HepG2 (cell line): ENCODE results near the gene AHRR. TPM values are rescaled to one million over a fixed set of nuclear protein-coding genes. Genes with fewer than 3 reads are reported as not detected.

ENCODE experiments used
- ETV5 ChIP-seq: IDR thresholded peaks from 2 replicates; pipeline ENCODE4 v1.6.1; 2018; ENCODE audit warnings: missing biosample characterization, missing genetic modification reagents, inconsistent platforms, borderline replicate concordance
- ETV6 ChIP-seq: sonication (generic); formaldehyde crosslinking; conservative IDR thresholded peaks from 2 replicates; pipeline ENCODE4 v1.4.0; 2020; ENCODE audit warnings: missing genetic modification reagents
- FOXA3 ChIP-seq: IDR thresholded peaks from 2 replicates; pipeline ENCODE4 v1.6.1; 2016; ENCODE audit warnings: missing genetic modification reagents, missing compliant biosample characterization
- KLF12 ChIP-seq: sonication (generic); formaldehyde crosslinking; IDR thresholded peaks from 2 replicates; pipeline ENCODE4 v1.4.0; 2020; ENCODE audit warnings: missing genetic modification reagents, borderline replicate concordance
- KLF6 ChIP-seq: IDR thresholded peaks from 2 replicates; pipeline ENCODE4 v1.8.0; 2016; ENCODE audit warnings: missing biosample characterization, missing genetic modification reagents
- NPAS2 ChIP-seq: sonication (generic); formaldehyde crosslinking; IDR thresholded peaks from 2 replicates; pipeline ENCODE4 v1.8.0; 2022; ENCODE audit warnings: mild to moderate bottlenecking, missing genetic modification reagents, borderline replicate concordance
- NR1H2 ChIP-seq: sonication (generic); formaldehyde crosslinking; IDR thresholded peaks from 2 replicates; pipeline ENCODE4 v1.8.1; 2022; ENCODE audit warnings: low read depth, missing genetic modification reagents, borderline replicate concordance
- PATZ1 ChIP-seq: sonication (generic); formaldehyde crosslinking; IDR thresholded peaks from 2 replicates; pipeline ENCODE4 v1.4.0; 2020; ENCODE audit warnings: missing genetic modification reagents
- RARA ChIP-seq: IDR thresholded peaks from 2 replicates; pipeline ENCODE4 v1.6.1; 2016; ENCODE audit warnings: missing genetic modification reagents, missing compliant biosample characterization
- RNF219 ChIP-seq: sonication (generic); formaldehyde crosslinking; IDR thresholded peaks from 2 replicates; pipeline ENCODE4 v1.5.0; 2020; ENCODE audit warnings: mild to moderate bottlenecking, missing genetic modification reagents
- SAFB2 ChIP-seq: sonication (generic); formaldehyde crosslinking; IDR thresholded peaks from 2 replicates; pipeline ENCODE4 v1.5.1; 2020; ENCODE audit warnings: missing genetic modification reagents, low read depth, mild to moderate bottlenecking, borderline replicate concordance
- SOX13 ChIP-seq, 3 experiments: fragments of 450-650 bp in 1 of 3; sonication (generic) in 1 of 3; formaldehyde crosslinking in 1 of 3; IDR thresholded peaks in 2 of 3; conservative IDR thresholded peaks in 1 of 3; 2 replicates each; pipeline versions ENCODE4 v1.5.0 to v1.6.1; 2016 to 2020; ENCODE audit warnings: antibody characterized with exemption in 1 of 3, mild to moderate bottlenecking in 1 of 3, missing compliant biosample characterization in 1 of 3, missing genetic modification reagents in 1 of 3, moderate library complexity in 1 of 3
- SP4 ChIP-seq: sonication (generic); formaldehyde crosslinking; IDR thresholded peaks from 2 replicates; pipeline ENCODE4 v1.8.1; 2023; ENCODE audit warnings: mild to moderate bottlenecking, missing genetic modification reagents
- YEATS2 ChIP-seq: sonication (generic); formaldehyde crosslinking; IDR thresholded peaks from 2 replicates; pipeline ENCODE4 v1.4.0; 2020; ENCODE audit warnings: missing genetic modification reagents, borderline replicate concordance
- ZMYM3 ChIP-seq: sonication (generic); formaldehyde crosslinking; IDR thresholded peaks from 2 replicates; pipeline ENCODE4 v1.5.1; 2020; ENCODE audit warnings: mild to moderate bottlenecking, missing genetic modification reagents
- ZNF24 ChIP-seq: fragments of 450-650 bp; IDR thresholded peaks from 2 replicates; pipeline ENCODE4 v1.6.1; 2017; ENCODE audit warnings: antibody characterized with exemption, mild to moderate bottlenecking
- ZNF484 ChIP-seq: sonication (generic); formaldehyde crosslinking; IDR thresholded peaks from 2 replicates; pipeline ENCODE4 v1.5.1; 2020; ENCODE audit warnings: mild to moderate bottlenecking, low read depth, missing genetic modification reagents, borderline replicate concordance
- ZNF558 ChIP-seq: sonication (generic); formaldehyde crosslinking; IDR thresholded peaks from 2 replicates; pipeline ENCODE4 v1.9.0; 2022; ENCODE audit warnings: mild to moderate bottlenecking, missing genetic modification reagents, borderline replicate concordance
- ZNF749 ChIP-seq: sonication (generic); formaldehyde crosslinking; IDR thresholded peaks from 2 replicates; pipeline ENCODE4 v1.8.0; 2022; ENCODE audit warnings: mild to moderate bottlenecking, missing genetic modification reagents, moderate library complexity, borderline replicate concordance
- ZNF768 ChIP-seq: sonication (generic); formaldehyde crosslinking; IDR thresholded peaks from 2 replicates; pipeline ENCODE4 v1.4.0; 2020; ENCODE audit warnings: missing genetic modification reagents
- ZNF781 ChIP-seq: sonication (generic); formaldehyde crosslinking; IDR thresholded peaks from 2 replicates; pipeline ENCODE4 v1.5.1; 2020; ENCODE audit warnings: borderline replicate concordance, mild to moderate bottlenecking, missing genetic modification reagents; ENCODE audit errors: not compliant biosample characterization
- ZSCAN20 ChIP-seq: sonication (generic); formaldehyde crosslinking; IDR thresholded peaks from 2 replicates; pipeline ENCODE4 v1.4.0; 2020; ENCODE audit warnings: missing genetic modification reagents, mild to moderate bottlenecking, borderline replicate concordance
- polyA plus RNA-seq, 8 experiments: library from polyadenylated mRNA; depleted of rRNA in 3 of 8; stranded (reverse) in 7 of 8; unstranded in 1 of 8; fragments of >200 nt; fragmentation: Illumina TruSeq in 4 of 8; extraction: Trizol in 4 of 8; gene quantifications; 2 replicates each; pipeline versions ENCODE4 v1.2.1 to v1.2.3, GENCODE V29; 2011 to 2016; ENCODE audit warnings: low read depth in 4 of 8, missing spikeins in 1 of 8, mixed read lengths in 1 of 8; ENCODE audit not compliant: insufficient read depth in 1 of 8
- total RNA-seq, 5 experiments: library from RNA; depleted of rRNA; stranded (reverse); fragments of >200 nt; fragmentation: Illumina TruSeq; extraction: Trizol; gene quantifications; 2 replicates each; pipeline ENCODE4 v1.2.3, GENCODE V29; 2016; ENCODE audit warnings: low read depth in 1 of 5
- TF ChIP-seq, protein P1 (sequence below): sonication (generic); formaldehyde crosslinking; IDR thresholded peaks from 2 replicates; pipeline ENCODE4 v1.5.0; 2020; ENCODE audit warnings: missing genetic modification reagents

Gene AHRR
- total and polyA plus RNA-seq, 2 of the 13 experiments (the other 11 are each of a cell fraction or from before 2014, with no cell fraction given) = 0.28 to 0.35 TPM

DNA sequence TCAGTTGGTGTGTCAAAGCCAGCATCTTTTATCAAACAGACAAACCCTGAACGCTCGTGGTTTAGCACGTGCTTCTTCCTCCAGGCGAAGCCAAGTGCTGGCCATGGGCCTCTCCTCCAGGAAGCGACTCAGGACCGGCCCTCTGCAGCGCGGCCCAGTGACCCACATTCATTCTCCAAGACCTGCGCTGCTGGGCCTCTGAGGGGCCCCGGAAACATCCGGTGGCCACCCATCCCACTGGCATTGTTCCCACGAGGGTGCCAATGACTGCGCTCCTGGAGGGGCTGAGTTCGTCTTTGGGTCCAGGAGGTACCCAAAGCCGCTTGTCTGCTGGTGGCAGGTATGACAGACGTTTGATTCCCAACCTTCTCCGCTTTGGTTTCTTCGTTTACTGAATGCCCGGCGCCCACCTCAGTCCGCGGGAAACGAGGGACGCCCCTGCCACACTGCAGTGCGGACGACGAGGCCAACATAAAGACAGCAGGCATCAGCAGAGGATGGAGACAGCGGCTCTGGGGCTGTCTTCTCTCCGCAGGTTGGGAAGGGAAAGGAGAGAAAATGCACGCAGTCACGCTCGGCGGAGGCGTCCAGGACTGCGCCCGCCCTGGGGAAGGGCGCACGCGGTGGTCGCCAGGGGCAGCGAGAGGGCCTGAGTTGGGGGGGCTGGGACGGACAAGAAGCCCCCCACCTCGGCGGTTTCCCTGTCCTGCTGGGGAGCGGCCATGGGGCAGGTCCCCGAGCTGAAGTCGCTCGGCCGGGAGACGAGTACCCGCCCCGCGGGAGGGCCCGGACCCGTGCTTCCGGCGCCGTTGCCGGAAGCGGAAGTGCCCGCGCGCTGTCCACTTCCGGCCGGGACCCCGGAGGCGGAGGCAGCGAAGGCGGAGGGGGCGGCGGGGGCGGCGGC lies 121.1 kb downstream of the AHRR start, which contains the start of gene EXOC3 (continued):
- TF ChIP-seq RNF219 (CRISPR knock-in tag) (no peak), SAFB2 (CRISPR knock-in tag) (peak; percentile 32; the same call in 1 of the 2 replicates), PATZ1 (CRISPR knock-in tag) (peak; percentile 30), ETV5 (CRISPR knock-in tag) (peak; percentile 45; the same call in 1 of the 2 replicates), SOX13 (IDR thresholded peaks at IDR 0.05) (no peak), SOX13 (CRISPR knock-in tag; conservative IDR thresholded peaks at IDR 0.05 in 1 of 2, IDR thresholded peaks at IDR 0.05 in 1 of 2) (no peak), ZNF558 (CRISPR knock-in tag) (no peak; the same call in 1 of the 2 replicates), YEATS2 (CRISPR knock-in tag) (peak; percentile 65; the same call in 1 of the 2 replicates), NPAS2 (CRISPR knock-in tag) (no peak), ZNF749 (CRISPR knock-in tag) (0 out of 2 replicates have a peak, but pooled peaks have one; percentile 63), KLF12 (CRISPR knock-in tag) (peak; percentile 74; the same call in 1 of the 2 replicates), ZNF781 (CRISPR knock-in tag) (peak; percentile 76), FOXA3 (CRISPR knock-in tag) (peak; percentile 22; the same call in 1 of the 2 replicates), ETV6 (CRISPR knock-in tag) (peak; percentile 72; the same call in 1 of the 2 replicates), RARA (CRISPR knock-in tag) (no peak), SP4 (0 out of 2 replicates have a peak, but pooled peaks have one; percentile 21), ZNF484 (CRISPR knock-in tag) (no peak), ZSCAN20 (CRISPR knock-in tag) (0 out of 2 replicates have a peak, but pooled peaks have one; percentile 45), NR1H2 (CRISPR knock-in tag) (no peak), ZNF24 (no peak), ZNF768 (CRISPR knock-in tag) (no peak), KLF6 (CRISPR knock-in tag) (peak; percentile 69; the same call in 1 of the 2 replicates), ZMYM3 (CRISPR knock-in tag) (no peak)
- TF ChIP-seq, protein P1, sequence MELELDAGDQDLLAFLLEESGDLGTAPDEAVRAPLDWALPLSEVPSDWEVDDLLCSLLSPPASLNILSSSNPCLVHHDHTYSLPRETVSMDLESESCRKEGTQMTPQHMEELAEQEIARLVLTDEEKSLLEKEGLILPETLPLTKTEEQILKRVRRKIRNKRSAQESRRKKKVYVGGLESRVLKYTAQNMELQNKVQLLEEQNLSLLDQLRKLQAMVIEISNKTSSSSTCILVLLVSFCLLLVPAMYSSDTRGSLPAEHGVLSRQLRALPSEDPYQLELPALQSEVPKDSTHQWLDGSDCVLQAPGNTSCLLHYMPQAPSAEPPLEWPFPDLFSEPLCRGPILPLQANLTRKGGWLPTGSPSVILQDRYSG (CRISPR knock-in tag) = no peak
